K562 (cell line): ENCODE data around the gene PTGFR. TPM values are rescaled to one million over a fixed set of nuclear protein-coding genes. Genes with fewer than 3 reads are reported as not detected.

Experiments
- ATAC-seq: fragments of 200-7000 bp; cut with Tn5 transposase; 3 replicates; pipeline ENCODE4 v1.9.1; 2020; ENCODE audit warnings: moderate library complexity
- BruUV-seq: library from RNA; stranded (reverse); fragments of 400-500 nt; replicated peaks from 2 replicates; lab custom pipeline; 2021; lab: Mats Ljungman, UMichigan
- CTCF ChIA-PET: fragments of 300-600 bp; formaldehyde crosslinking; extraction: SDS; loops from one replicate; lab custom pipeline; 2021; ENCODE audit warnings: low intra/inter-chr PET ratio; lab: Yijun Ruan, JAX
- POLR2A ChIA-PET: fragments of 300-600, 350-650 bp; sonication (Branson Sonifier 250); formaldehyde crosslinking; extraction: SDS; loops from one replicate; lab custom pipeline; 2021; ENCODE audit warnings: antibody characterized with exemption, inconsistent platforms; lab: Yijun Ruan, JAX
- DNase-seq, 4 experiments: peaks; one replicate each; pipeline versions ENCODE4 v3.0.0 to v3.0.0-alpha.2; 2011 to 2018; ENCODE audit warnings: low spot score in 3 of 4, mixed read lengths in 3 of 4; ENCODE audit errors: extremely low read depth in 1 of 4
- FAIRE-seq: peaks from 2 replicates; lab custom pipeline; 2011; peaks lifted over from hg19 to GRCh38; lab: Jason Lieb, UNC
- H2AFZ ChIP-seq: 2 replicates; pipeline ENCODE4 v1.6.0; 2011; ENCODE audit warnings: low read depth, low read length, control low read depth, inconsistent platforms
- H3K27ac ChIP-seq: fragments of 200-600 bp; 3 replicates; pipeline ENCODE4 v1.8.0; 2011; ENCODE audit warnings: low read depth, mild to moderate bottlenecking, control low read depth, inconsistent platforms, low read length, moderate library complexity, mixed read lengths; ENCODE audit errors: extremely low read depth
- H3K27me3 ChIP-seq, 2 experiments: fragments of 300-600 bp in 1 of 2; 2 replicates in 1 of 2; 3 replicates in 1 of 2; pipeline versions ENCODE4 v1.6.0 to v1.8.0; 2011; ENCODE audit warnings: inconsistent platforms in 2 of 2, low read length in 2 of 2, mild to moderate bottlenecking in 1 of 2, mixed read lengths in 1 of 2, moderate library complexity in 1 of 2; ENCODE audit not compliant: control insufficient read depth in 2 of 2, insufficient read depth in 2 of 2
- H3K36me3 ChIP-seq: fragments of 300-600 bp; 3 replicates; pipeline ENCODE4 v1.8.0; 2011; ENCODE audit warnings: mild to moderate bottlenecking, low read length, inconsistent platforms; ENCODE audit not compliant: control insufficient read depth, insufficient read depth
- H3K4me1 ChIP-seq, 2 experiments: fragments of 200-600 bp in 1 of 2; replicated peaks in 1 of 2; 2 replicates in 1 of 2; 3 replicates in 1 of 2; pipeline versions ENCODE4 v1.5.1 to v1.8.0; 2011; ENCODE audit warnings: inconsistent platforms in 2 of 2, low read length in 2 of 2, mild to moderate bottlenecking in 1 of 2, mixed read lengths in 1 of 2, moderate library complexity in 1 of 2; ENCODE audit not compliant: control insufficient read depth in 2 of 2, insufficient read depth in 2 of 2
- H3K4me2 ChIP-seq: 2 replicates; pipeline ENCODE4 v1.6.1; 2011; ENCODE audit warnings: low read length, control low read depth, inconsistent platforms, mixed read lengths; ENCODE audit not compliant: insufficient read depth
- H3K4me3 ChIP-seq: fragments of 200-600 bp; sonication (generic), shearing (Covaris generic); 2 replicates; pipeline ENCODE4 v1.5.1; 2016; ENCODE audit warnings: control low read depth, inconsistent platforms
- H3K79me2 ChIP-seq: fragments of 200-600 bp; 3 replicates; pipeline ENCODE4 v1.8.0; 2011; ENCODE audit warnings: low read length, inconsistent platforms; ENCODE audit not compliant: control insufficient read depth, insufficient read depth
- H3K9ac ChIP-seq, 2 experiments: 2 replicates each; pipeline versions ENCODE4 v1.6.0 to v1.6.1; 2011; ENCODE audit warnings: low read depth in 2 of 2, low read length in 2 of 2, control low read depth in 1 of 2, inconsistent platforms in 1 of 2, mild to moderate bottlenecking in 1 of 2, mixed read lengths in 1 of 2; ENCODE audit not compliant: insufficient read depth in 1 of 2
- H3K9me1 ChIP-seq: one replicate; pipeline ENCODE4 v1.6.0; 2011; ENCODE audit warnings: inconsistent platforms, mild to moderate bottlenecking, low read length, moderate library complexity; ENCODE audit not compliant: control insufficient read depth, insufficient read depth
- H3K9me3 ChIP-seq: replicated peaks from 2 replicates; pipeline ENCODE4 v1.5.1; 2011; ENCODE audit warnings: low read depth, low read length, inconsistent platforms; ENCODE audit not compliant: control insufficient read depth, insufficient read depth
- H4K20me1 ChIP-seq: replicated peaks from 2 replicates; pipeline ENCODE4 v1.6.1; 2011; ENCODE audit warnings: low read length, inconsistent platforms, mixed read lengths; ENCODE audit not compliant: control insufficient read depth, insufficient read depth
- BRCA1 ChIP-seq, 2 experiments: fragments of 450-650 bp in 1 of 2; sonication (generic) in 1 of 2; formaldehyde crosslinking in 1 of 2; IDR thresholded peaks; 2 replicates each; pipeline versions ENCODE4 v1.5.0 to v1.6.1; 2017 to 2020; ENCODE audit warnings: mild to moderate bottlenecking in 1 of 2, missing genetic modification reagents in 1 of 2
- BRF2 ChIP-seq: IDR thresholded peaks from 3 replicates; pipeline ENCODE4 v1.6.1; 2011; ENCODE audit warnings: borderline replicate concordance, mild to moderate bottlenecking; ENCODE audit not compliant: insufficient read length, insufficient read depth
- HDAC6 ChIP-seq: IDR thresholded peaks from 2 replicates; pipeline ENCODE4 v1.6.1; 2012; ENCODE audit warnings: low read depth, mild to moderate bottlenecking, control low read depth, inconsistent platforms, low read length, moderate library complexity
- HNRNPH1 ChIP-seq: fragments of 200-400 bp; formaldehyde crosslinking; optimal IDR thresholded peaks from 2 replicates; pipeline ENCODE3; 2017; ENCODE audit warnings: low read depth, mild to moderate bottlenecking, low read length, moderate library complexity
- HNRNPUL1 ChIP-seq: fragments of 200-400 bp; formaldehyde crosslinking; IDR thresholded peaks from 2 replicates; pipeline ENCODE4 v1.6.1; 2017; ENCODE audit warnings: low read length
- POLR2B ChIP-seq: fragments of 450-650 bp; IDR thresholded peaks from 2 replicates; pipeline ENCODE4 v1.6.1; 2018; ENCODE audit warnings: low read depth; ENCODE audit not compliant: partially characterized antibody
- SMARCC2 ChIP-seq: fragments of 450-650 bp; IDR thresholded peaks from 2 replicates; pipeline ENCODE4 v1.6.1; 2017; ENCODE audit warnings: antibody characterized with exemption, moderate library complexity, mild to moderate bottlenecking, low read depth
- TEAD4 ChIP-seq, 2 experiments: sonication (generic) in 1 of 2; formaldehyde crosslinking in 1 of 2; IDR thresholded peaks; 2 replicates each; pipeline versions ENCODE4 v1.6.1 to v1.8.0; 2012 to 2022; ENCODE audit warnings: borderline replicate concordance in 1 of 2, inconsistent platforms in 1 of 2, low read length in 1 of 2, mild to moderate bottlenecking in 1 of 2, missing genetic modification reagents in 1 of 2
- ZFP36 ChIP-seq: fragments of 150-350 bp; IDR thresholded peaks from 2 replicates; pipeline ENCODE4 v1.6.1; 2018; ENCODE audit warnings: low read length, low read depth; ENCODE audit not compliant: partially characterized antibody
- WGBS: fragments of 100-300 bp; shearing (Covaris generic); methylation state at CpG from one replicate; pipeline ENCODE4 v1.1.6; 2016; ENCODE audit warnings: low coverage, mixed read lengths; ENCODE audit not compliant: insufficient coverage; ENCODE audit errors: missing lambda C conversion rate; 5-methylcytosine and 5-hydroxymethylcytosine counted together
- in situ Hi-C: fragments of 300-500 bp; cut with MboI; formaldehyde crosslinking; loops from 4 replicates; pipeline ENCODE4 v1.15.0; 2018; ENCODE audit warnings: inconsistent platforms, mixed read lengths
- intact Hi-C: fragments of 100-400 bp; cut with micrococcal nuclease; formaldehyde crosslinking; loops from 2 replicates; pipeline ENCODE4 v1.14.2; 2022
- polyA plus RNA-seq, 8 experiments: library from polyadenylated mRNA; depleted of rRNA in 4 of 8; stranded (reverse) in 5 of 8; unstranded in 3 of 8; fragments of >200 nt; fragmentation: Nextera tagmentation in 2 of 8; fragmentation: Illumina TruSeq in 1 of 8; extraction: Ambion mirVana in 2 of 8; extraction: Trizol in 1 of 8; gene quantifications; 2 replicates each; pipeline versions ENCODE4 v1.2.1 to v1.2.3, GENCODE V29; 2011 to 2014; ENCODE audit warnings: inconsistent platforms in 1 of 8, missing spikeins in 1 of 8
- total RNA-seq, 7 experiments: library from RNA; depleted of rRNA in 6 of 7; stranded (reverse); fragments of >200 nt in 6 of 7; fragmentation: Illumina TruSeq in 2 of 7; extraction: Trizol in 2 of 7; gene quantifications; 2 replicates each; pipeline versions ENCODE4 v1.2.1 to v1.2.3, GENCODE V29; 2011 to 2021; ENCODE audit warnings: low replicate concordance in 1 of 7
- TF ChIP-seq, protein P1 (sequence below): conservative IDR thresholded peaks from 2 replicates; pipeline ENCODE4 v1.6.1; 2011; ENCODE audit warnings: low read depth, mild to moderate bottlenecking, low read length; ENCODE audit not compliant: control insufficient read depth

PTGFR gene
- total and polyA plus RNA-seq, 9 of the 15 experiments (the other 6 are each of a cell fraction or from before 2014, with no cell fraction given), result 0.04 TPM; not detected in 8

DNA sequence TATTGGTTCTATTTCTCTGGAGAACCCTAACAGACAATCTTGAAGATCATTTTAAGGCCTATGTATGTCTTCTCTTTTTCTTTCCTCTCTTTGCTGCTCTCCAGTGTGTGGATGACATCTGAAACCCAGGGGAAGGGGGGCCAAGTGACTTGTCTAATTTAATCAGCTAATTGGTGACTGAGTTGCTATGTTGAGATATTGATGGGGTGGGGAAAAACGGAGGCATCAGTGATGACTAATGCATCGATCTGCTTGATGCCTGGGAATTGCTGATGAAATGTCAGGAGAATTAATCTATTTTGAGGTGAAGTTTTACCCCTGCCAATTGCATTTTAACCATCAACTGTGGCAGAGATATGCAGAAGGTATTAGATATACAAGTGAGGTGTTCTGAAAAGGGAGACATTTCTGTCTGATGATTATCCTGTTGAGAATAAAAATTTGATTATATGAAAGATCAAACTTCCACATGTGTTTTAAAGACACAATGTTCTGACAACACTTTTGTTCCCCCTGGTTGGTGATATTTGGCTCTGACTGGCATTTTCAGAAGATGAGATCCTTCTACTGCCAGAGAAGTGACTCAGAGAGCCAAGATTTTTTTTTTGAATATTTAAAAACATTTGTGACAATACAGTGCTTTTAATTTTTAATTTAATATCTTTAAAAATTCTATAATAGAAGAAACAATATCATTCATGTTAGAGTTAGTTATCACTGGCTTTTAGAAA, 18.7 kb upstream of the PTGFR start:
- H3K4me3 ChIP-seq, result no peak overlapping the region
- no peak for TF ChIP-seq HDAC6
- DNase-seq, result no peak
- H3K4me2 ChIP-seq, result no peak overlapping the region
- POLR2A ChIA-PET, result interaction anchor here (0.6 kb wide), 1 partner anchor 183 kb away, joined by 3 read pairs; no protein-coding TSS in a partner anchor
- no peak overlapping the region for H2AFZ ChIP-seq
- H3K36me3 ChIP-seq, result no peaks in the 10 kb centered on the region
- no peak overlapping the region for H3K27ac ChIP-seq
- H3K9me1 ChIP-seq, result no peaks in the 10 kb centered on the region
- H3K4me1 ChIP-seq, result no peaks in the 10 kb centered on the region
- no peak for FAIRE-seq
- WGBS, result 0% methylated on average over 2 of the region's 2 CpGs
- ATAC-seq, result no peak
- BruUV-seq, result no TSS peak
- CTCF ChIA-PET, result no interaction called here
- in situ Hi-C loops, result no loop called here
- intact Hi-C loops, result no loop called here
- no peaks in the 10 kb centered on the region for H3K79me2 ChIP-seq
- no peaks in the 10 kb centered on the region; the same call in 1 of the 2 replicates for H3K9me3 ChIP-seq
- H3K27me3 ChIP-seq, result no peaks in the 10 kb centered on the region
- H4K20me1 ChIP-seq, result no peaks in the 10 kb centered on the region
- no peak overlapping the region for H3K9ac ChIP-seq

DNA sequence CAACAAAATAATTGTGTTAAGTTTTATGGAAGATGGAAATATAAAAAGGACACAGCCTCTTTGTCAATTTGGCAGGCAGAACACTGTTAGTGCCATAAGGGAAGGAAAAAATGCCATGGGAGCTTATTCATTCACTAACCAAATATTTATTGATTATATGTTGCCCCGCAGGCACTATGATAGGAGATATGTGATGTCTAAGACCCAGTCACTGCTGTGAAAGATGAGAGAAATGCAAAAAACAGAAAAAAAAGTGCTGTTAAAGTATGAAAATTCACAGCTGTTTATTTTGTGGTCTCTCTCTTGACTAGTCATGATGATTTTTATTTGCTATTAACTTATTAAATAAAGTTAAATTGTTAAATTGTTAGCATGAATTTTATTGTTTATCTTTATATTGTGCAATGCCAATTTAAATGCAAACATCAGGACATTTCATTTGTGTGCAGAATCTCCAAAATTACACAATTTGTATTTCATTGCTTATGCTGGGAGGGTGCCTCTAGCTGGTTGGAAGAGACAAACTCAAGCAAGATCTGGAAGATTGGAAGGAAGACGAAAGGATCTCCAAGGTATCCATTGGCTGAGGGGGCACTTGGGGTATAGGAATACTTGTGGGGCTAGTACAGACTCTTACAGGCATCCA, 17.8 kb upstream of the PTGFR start:
- Histone ChIP-seq H3K4me2 (no peak overlapping the region), H4K20me1 (no peaks in the 10 kb centered on the region), H3K9ac (no peak overlapping the region), H3K9me3 (no peaks in the 10 kb centered on the region; the same call in 1 of the 2 replicates), H3K4me3 (no peak overlapping the region), H3K27ac (no peak overlapping the region), H2AFZ (no peak overlapping the region), H3K27me3 (no peaks in the 10 kb centered on the region), H3K36me3 (no peaks in the 10 kb centered on the region), H3K9me1 (no peaks in the 10 kb centered on the region), H3K79me2 (no peaks in the 10 kb centered on the region), H3K4me1 (no peaks in the 10 kb centered on the region)
- intact Hi-C loops, result no loop called here
- in situ Hi-C loops, result no loop called here
- no TSS peak for BruUV-seq
- DNase-seq, result no peak
- CTCF ChIA-PET, result no interaction called here
- POLR2A ChIA-PET, result no interaction called here
- FAIRE-seq, result no peak
- no peak for ATAC-seq
- 0% methylated on average over 2 of the region's 2 CpGs for WGBS
- TF ChIP-seq HNRNPUL1 (no peak), BRF2 (no peak), TEAD4 (IDR thresholded peaks at IDR 0.05; ENCODE audit: low read length) (no peak), TEAD4 (CRISPR knock-in tag; IDR thresholded peaks at IDR 0.05; ENCODE audit: borderline replicate concordance) (no peak), POLR2B (no peak), BRCA1 (IDR thresholded peaks at IDR 0.05) (no peak), BRCA1 (CRISPR knock-in tag; IDR thresholded peaks at IDR 0.05) (no peak), SMARCC2 (no peak), HNRNPH1 (no peak), ZFP36 (no peak)
- TF ChIP-seq, protein P1, sequence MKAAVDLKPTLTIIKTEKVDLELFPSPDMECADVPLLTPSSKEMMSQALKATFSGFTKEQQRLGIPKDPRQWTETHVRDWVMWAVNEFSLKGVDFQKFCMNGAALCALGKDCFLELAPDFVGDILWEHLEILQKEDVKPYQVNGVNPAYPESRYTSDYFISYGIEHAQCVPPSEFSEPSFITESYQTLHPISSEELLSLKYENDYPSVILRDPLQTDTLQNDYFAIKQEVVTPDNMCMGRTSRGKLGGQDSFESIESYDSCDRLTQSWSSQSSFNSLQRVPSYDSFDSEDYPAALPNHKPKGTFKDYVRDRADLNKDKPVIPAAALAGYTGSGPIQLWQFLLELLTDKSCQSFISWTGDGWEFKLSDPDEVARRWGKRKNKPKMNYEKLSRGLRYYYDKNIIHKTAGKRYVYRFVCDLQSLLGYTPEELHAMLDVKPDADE, result no peak
